HG02884 (cell line): ENCODE data around the gene SEBOX.

Experiments used
- ATAC-seq: cut with Tn5 transposase; IDR thresholded peaks from one replicate; pipeline ENCODE4 v1.9.1; 2021; ENCODE audit warnings: mild to moderate bottlenecking, moderate library complexity; ENCODE audit not compliant: unreplicated experiment

Gene SEBOX

DNA sequence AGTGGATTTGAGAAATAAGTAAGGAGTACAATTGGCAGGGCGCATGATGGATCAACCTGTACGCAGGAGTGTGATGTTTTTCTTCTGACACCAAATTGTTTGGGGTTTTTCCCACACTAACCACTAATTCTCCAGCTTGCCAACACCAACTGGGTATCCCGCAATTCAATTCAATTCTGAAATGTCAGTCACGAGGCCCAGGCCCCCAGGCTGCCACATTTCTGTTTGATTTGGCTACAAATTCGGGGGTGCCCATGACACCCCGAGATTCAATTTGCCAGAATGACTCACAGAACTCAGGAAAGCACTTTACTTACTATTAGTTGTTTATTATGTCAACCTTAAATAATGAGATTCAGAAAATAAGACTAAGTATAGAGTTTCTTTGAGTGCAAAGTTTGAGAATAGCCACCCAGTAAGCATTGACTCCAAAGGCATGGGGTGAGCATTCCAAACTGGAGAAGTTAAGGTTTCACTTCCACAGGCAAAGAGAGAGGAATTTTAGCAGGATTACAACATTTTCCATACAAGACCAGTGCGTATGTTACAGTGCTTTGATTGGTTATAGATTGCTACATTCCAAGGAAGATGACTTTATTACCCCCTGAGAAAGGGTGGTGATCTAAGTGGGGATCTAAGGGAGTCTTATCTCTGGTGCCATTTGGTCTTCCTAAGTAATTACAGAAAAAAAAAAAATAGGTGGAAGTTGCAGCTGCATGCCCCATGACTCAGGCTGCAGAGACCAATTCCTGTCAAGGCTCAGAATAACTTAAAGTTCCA, 29.5 kb upstream of the SEBOX start:
- no peak for ATAC-seq

DNA sequence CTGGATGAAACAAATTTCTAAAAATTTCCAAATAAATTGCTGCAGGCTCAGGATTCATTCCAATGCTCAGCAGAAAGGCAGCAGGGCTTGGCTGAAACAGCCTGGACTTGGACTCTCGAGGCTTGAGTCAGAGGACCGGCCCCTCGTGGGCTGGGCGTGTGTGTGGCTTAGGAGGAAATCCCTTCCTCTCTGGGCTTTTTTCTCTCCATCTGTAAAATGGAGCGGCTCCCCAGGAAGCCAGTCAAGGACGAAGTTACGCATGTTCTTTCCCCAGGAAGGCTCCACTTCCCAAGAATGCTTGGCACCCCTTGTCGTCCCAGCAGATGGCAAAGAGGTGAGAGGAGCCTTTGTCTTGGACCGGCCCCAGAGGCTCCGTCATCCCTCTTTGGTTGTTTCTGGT, 27.5 kb upstream of the SEBOX start:
- no peak for ATAC-seq

- no peak for ATAC-seq
These were observed 26.4 kb upstream of the SEBOX start for GRCh38 chr17:28391401-28391800.

- ATAC-seq = no peak
These were observed 26.0 kb upstream of the SEBOX start for GRCh38 chr17:28390984-28391383.

GRCh38 chr17:28390563-28390962, 25.6 kb upstream of the SEBOX start:
- ATAC-seq = no peak

DNA sequence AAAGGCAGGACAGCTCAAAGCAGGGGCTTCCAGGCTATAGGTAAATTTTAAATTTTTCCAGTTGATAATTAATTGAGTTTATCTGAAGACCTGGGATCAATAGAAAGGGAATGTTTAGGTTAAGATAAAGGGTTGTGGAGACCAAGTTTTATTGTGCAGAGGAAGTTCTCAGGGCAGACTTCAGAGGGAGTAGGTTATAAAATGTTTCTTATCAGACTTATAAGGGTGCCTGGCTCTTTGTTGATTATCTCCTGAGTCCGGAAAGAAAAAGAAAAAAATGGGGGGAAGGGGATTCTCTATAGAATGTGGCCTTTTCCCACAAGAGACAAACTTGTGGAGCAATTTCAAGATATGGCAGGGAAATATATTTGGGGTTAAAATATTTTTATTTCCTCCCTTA, 25.1 kb upstream of the SEBOX start:
- no peak for ATAC-seq

DNA sequence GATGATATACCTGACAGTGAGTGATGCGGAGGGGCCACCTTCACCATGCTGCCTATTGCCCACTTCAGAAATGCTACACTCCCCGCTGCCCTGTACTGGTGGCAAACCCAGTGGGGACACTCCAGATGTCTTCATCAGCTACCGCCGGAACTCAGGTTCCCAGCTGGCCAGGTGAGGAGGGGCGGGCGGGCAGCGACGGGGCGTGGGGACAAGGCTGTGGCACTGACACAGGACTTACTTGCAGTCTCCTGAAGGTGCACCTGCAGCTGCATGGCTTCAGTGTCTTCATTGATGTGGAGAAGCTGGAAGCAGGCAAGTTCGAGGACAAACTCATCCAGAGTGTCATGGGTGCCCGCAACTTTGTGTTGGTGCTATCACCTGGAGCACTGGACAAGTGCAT, 23.1 kb upstream of the SEBOX start:
- ATAC-seq = no peak

DNA sequence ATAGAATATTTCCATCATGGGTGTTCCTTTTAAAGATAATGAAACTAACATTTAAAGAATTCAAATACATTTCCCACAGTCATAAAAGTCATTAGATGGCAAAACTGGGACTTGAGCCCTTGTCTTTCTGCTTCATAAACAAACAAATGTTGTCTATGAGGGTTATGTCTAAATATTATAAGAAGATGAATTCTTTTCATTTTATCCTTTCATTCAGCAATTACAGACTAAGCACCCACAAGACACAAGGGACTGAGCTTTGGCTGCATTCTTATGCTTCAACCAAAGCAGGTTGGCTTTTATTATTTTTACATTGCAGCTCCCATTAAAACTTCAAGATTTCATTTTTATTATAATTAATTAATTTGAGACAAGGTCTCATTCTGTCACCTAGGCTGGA, 21.4 kb upstream of the SEBOX start:
- ATAC-seq = no peak

GRCh38 chr17:28385406-28385805, 20.4 kb upstream of the SEBOX start:
- no peak for ATAC-seq

DNA sequence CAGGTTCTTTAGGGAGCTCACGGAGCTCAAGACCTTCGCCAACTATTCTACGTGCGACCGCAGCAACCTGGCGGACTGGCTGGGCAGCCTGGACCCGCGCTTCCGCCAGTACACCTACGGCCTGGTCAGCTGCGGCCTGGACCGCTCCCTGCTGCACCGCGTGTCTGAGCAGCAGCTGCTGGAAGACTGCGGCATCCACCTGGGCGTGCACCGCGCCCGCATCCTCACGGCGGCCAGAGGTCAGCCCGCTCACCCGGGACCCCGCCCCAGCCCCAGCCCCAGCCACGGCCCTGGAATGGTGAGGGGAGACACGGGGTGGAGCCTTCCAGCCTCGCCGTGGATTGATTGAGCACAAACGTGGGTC, 20.0 kb upstream of the SEBOX start:
- ATAC-seq = no peak

- ATAC-seq = no peak
These were observed 19.5 kb upstream of the SEBOX start for GRCh38 chr17:28384281-28385036.

DNA sequence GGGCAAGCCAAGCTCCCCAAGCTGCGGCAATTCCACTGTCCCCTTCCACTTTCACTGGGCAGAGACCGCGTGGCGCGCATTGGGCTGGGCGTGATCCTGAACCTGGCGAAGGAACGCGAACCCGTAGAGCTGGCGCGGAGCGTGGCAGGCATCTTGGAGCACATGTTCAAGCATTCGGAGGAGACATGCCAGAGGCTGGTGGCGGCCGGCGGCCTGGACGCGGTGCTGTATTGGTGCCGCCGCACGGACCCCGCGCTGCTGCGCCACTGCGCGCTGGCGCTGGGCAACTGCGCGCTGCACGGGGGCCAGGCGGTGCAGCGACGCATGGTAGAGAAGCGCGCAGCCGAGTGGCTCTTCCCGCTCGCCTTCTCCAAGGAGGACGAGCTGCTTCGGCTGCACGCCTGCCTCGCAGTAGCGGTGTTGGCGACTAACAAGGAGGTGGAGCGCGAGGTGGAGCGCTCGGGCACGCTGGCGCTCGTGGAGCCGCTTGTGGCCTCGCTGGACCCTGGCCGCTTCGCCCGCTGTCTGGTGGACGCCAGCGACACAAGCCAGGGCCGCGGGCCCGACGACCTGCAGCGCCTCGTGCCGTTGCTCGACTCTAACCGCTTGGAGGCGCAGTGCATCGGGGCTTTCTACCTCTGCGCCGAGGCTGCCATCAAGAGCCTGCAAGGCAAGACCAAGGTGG, 16.3 kb upstream of the SEBOX start:
- no peak for ATAC-seq

DNA sequence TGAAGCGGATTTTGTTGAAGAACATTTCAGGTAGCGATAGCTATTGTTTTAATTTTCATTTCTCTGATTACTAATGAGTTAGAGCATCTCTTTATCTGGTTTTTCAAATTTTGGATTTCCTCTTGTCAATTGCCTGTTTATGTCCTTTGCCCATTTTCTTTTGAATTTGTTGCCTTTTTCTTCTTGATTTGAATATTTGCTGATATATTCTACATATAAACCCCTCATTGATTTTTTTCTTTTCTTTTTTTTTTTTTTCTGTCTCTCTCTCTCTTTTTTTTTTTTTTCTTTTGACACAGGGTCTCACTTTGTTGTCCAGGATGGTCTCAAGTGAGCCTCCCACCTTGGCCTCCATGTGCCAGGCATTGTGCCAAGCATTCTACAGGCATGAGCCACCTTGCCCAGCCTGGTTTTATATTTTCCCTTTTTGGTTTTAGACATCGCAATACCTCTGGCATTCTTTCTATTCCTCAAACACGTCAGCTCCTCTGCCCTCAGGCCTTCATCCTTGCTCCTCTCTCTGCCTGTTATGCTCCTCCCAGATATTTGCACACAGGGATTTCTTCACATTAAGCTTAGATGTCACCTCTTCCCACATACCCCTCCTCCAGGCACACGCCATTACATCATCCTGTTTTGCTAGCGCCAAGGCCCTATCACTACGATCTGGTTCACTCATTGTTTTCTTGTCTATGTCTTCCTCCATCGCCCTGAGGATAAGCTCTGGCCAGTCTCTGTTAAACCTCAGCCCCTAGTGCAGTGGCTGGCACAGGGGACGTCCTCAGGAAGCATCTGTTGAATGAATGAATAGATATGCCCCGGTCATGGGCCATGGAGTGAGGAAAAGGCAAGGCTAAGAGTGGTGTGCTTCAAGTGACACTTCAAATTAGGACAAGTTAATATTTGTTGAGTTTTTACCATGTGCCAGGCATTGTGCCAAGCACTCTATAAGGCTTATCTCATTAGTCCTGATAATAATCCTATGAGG, 15.1 kb upstream of the SEBOX start:
- no peak for ATAC-seq

DNA sequence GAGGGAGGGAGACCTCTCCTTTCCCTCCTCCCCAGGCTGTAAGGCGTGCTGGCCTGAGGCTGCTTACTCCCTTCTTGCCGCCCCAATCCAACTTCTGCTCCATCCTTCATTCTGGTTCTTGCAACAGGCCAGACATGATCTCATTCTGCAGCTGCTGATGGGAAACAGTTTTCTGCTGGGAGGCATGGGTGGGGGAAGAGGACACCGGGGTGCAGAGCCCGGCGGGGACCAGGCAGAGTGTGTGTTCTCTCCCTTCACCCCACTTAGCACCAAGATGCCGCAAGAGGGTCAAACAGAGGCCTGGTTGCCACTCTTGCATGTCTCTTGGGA, 7.9 kb upstream of the SEBOX start:
- no peak for ATAC-seq

- ATAC-seq = no peak
These were observed 7.4 kb upstream of the SEBOX start for GRCh38 chr17:28372203-28372944.

GRCh38 chr17:28371245-28372202, 6.5 kb upstream of the SEBOX start, which contains the start of gene SARM1:
TSS of gene SARM1 (plus strand) at chr17:28371694. CDS start at chr17:28372033, 339 bp downstream.
- ATAC-seq = peak; percentile 74

- no peak for ATAC-seq
These were observed 5.7 kb upstream of the SEBOX start for GRCh38 chr17:28370744-28371103.

GRCh38 chr17:28370035-28370743, 5.2 kb upstream of the SEBOX start, which contains the start of gene VTN:
TSS of gene VTN (minus strand) at chr17:28370307. CDS start at chr17:28370203, 104 bp downstream.
- ATAC-seq = no peak
